Ovary (tissue), 9 donors: ENCODE data around the gene PCSK2. TPM values are rescaled to one million over a fixed set of nuclear protein-coding genes. Genes with fewer than 3 reads are reported as not detected.

ENCODE experiments used
- DNase-seq, 5 donors: peaks; one replicate each; pipeline ENCODE4 v3.0.0-alpha.2; 2019 to 2020
- H3K27ac ChIP-seq, 2 donors: fragments of 200-600 bp; one replicate each; pipeline versions ENCODE4 v1.5.1 to v1.8.0; 2019 to 2022
- H3K27me3 ChIP-seq: fragments of 200-600 bp; one replicate; pipeline ENCODE4 v1.8.0; 2022
- H3K36me3 ChIP-seq: fragments of 200-600 bp; sonication (generic); one replicate; pipeline ENCODE4 v1.5.1; 2019
- H3K4me1 ChIP-seq: one replicate; pipeline ENCODE4 v1.8.1; 2013; ENCODE audit warnings: mild to moderate bottlenecking, moderate library complexity; ENCODE audit not compliant: insufficient read depth
- H3K4me3 ChIP-seq: fragments of 200-600 bp; sonication (generic); one replicate; pipeline ENCODE4 v1.5.1; 2017
- H3K9me3 ChIP-seq, 2 donors: fragments of 200-600 bp in 1 of 2; sonication (generic) in 1 of 2; one replicate each; pipeline versions ENCODE4 v1.5.1 to v1.8.1; 2013 to 2019; ENCODE audit warnings: mild to moderate bottlenecking in 1 of 2, moderate library complexity in 1 of 2
- EP300 ChIP-seq: sonication (generic); formaldehyde crosslinking; IDR thresholded peaks from one replicate; pipeline ENCODE4 v1.6.1; 2017; ENCODE audit warnings: antibody characterized with exemption
- POLR2A ChIP-seq: fragments of 450-650 bp; IDR thresholded peaks from one replicate; pipeline ENCODE4 v1.6.1; 2017; ENCODE audit warnings: antibody characterized with exemption, mild to moderate bottlenecking, moderate library complexity
- WGBS, 3 donors: extraction: QIAGEN DNeasy Blood & Tissue Kit in 1 of 3; methylation state at CpG; one replicate each; pipeline versions ENCODE4 v1.1.5 to v1.1.7; 2013 to 2017; 5-methylcytosine and 5-hydroxymethylcytosine counted together
- intact Hi-C, 4 donors: fragments of 100-400 bp; cut with DNase I; formaldehyde crosslinking; loops; one replicate each; pipeline versions ENCODE4 v1.11.0 to v1.15.1; 2022 to 2023
- polyA plus RNA-seq, 2 donors: library from polyadenylated mRNA; stranded (reverse); fragments of 200-250 nt in 1 of 2; fragments of 350-450 nt in 1 of 2; fragmentation: Illumina TruSeq in 1 of 2; extraction: RNeasy Lipid Tissue Mini Kit (QIAGEN cat#74804) in 1 of 2; gene quantifications; one replicate each; pipeline ENCODE4 v1.2.3, GENCODE V29; 2013 to 2014
- total RNA-seq, 7 donors: library from RNA; depleted of rRNA in 2 of 7; stranded (reverse); fragments of >200 nt in 2 of 7; fragmentation: NEBNext Ultra II Directional in 3 of 7; extraction: Animal tissue kit (Norgen Biotek cat#: 25700) in 3 of 7; gene quantifications; one replicate each; pipeline versions ENCODE4 v1.1.0 to v1.2.4, GENCODE V29; 2016 to 2023
- TF ChIP-seq, protein P1 (sequence below), 3 donors: fragments of 450-650 bp in 2 of 3; fragments of 200-600 bp in 1 of 3; IDR thresholded peaks; one replicate each; pipeline versions ENCODE4 v1.5.1 to v1.8.0; 2016 to 2022; ENCODE audit warnings: antibody characterized with exemption in 3 of 3, mild to moderate bottlenecking in 1 of 3
- donor health status: DM: no; HTN: no; CAD: no; lungs with moderate emphysema.
- donor health status: DM: no; HTN: no; CAD: no.
- donor health status: Bipolar disorder and iron deficiency.
- donor health status: DM: yes; HTN: yes; CAD: no.
- donor health status: DM: no; HTN: no; CAD: no.
- donor health status: DM: yes; HTN: yes; CAD: no.

Gene PCSK2
- total and polyA plus RNA-seq, 9 donors: 3.0 to 27.8 (median 6.7) TPM

DNA sequence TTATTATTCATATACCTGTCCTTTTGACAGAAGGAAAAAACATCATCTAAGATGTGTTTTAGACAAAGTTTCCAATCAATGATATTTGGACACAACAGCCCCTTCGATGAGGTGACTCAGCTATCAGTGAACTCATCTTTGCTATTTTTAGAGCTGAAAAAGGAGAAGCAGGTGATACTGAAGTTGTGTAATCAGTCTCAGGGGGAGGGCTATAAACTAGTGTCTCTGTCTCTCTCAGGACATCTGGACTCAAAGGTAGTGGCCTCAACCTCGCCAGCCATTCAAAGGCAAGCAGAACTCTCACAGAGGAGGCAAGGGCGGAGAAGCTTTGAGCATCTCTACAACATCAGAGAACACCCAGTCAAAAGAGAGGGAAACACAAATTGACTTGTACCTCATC lies 168.9 kb downstream of the PCSK2 start:
- H3K9me3 ChIP-seq: no peaks in the 10 kb centered on the region
- intact Hi-C loops: no loop called here
- H3K27me3 ChIP-seq: no peaks in the 10 kb centered on the region
- no peak overlapping the region for H3K27ac ChIP-seq
- H3K36me3 ChIP-seq: no peaks in the 10 kb centered on the region
- no peak overlapping the region for H3K4me3 ChIP-seq
- H3K4me1 ChIP-seq: no peaks in the 10 kb centered on the region
- DNase-seq: no peak
- WGBS, 3 donors: 84 to 91% (median 86%) methylated on average over 3 of the region's 3 CpGs
- TF ChIP-seq, protein P1, sequence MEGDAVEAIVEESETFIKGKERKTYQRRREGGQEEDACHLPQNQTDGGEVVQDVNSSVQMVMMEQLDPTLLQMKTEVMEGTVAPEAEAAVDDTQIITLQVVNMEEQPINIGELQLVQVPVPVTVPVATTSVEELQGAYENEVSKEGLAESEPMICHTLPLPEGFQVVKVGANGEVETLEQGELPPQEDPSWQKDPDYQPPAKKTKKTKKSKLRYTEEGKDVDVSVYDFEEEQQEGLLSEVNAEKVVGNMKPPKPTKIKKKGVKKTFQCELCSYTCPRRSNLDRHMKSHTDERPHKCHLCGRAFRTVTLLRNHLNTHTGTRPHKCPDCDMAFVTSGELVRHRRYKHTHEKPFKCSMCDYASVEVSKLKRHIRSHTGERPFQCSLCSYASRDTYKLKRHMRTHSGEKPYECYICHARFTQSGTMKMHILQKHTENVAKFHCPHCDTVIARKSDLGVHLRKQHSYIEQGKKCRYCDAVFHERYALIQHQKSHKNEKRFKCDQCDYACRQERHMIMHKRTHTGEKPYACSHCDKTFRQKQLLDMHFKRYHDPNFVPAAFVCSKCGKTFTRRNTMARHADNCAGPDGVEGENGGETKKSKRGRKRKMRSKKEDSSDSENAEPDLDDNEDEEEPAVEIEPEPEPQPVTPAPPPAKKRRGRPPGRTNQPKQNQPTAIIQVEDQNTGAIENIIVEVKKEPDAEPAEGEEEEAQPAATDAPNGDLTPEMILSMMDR (IDR thresholded peaks at IDR 0.05): no peak

DNA sequence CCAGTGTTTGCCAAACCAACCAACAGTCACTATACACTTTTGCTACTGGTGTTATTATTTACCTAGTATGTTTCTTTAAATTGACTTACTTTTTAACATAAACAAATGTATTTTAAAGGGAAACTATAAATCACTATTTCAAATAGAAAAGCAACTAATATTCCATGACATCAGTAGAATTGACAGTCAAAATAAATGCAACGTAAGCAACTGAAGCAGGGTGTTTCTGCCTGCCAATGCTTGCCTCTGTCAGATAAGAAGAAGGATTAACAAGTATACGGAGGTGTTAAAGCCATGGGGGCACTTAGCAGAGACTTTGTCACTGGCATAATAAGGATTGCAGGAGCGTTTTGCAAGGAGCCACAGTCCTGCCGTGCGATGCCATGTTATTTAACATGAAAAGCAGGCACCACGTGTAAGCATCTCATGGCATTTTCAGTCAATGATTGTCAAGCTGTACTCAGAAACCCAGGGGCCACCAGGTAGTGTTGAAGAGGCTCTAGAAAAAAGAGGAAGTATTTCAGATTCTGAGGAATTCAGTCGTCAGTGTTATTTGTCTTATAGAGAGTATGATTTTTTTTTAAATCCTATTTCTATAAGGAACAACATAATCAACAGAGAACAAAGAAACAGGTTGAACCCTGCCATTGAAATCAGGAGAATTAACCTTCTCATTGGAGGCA lies 172.6 kb downstream of the PCSK2 start:
- Histone ChIP-seq H3K27me3 (no peaks in the 10 kb centered on the region), H3K4me1 (no peaks in the 10 kb centered on the region), H3K36me3 (no peaks in the 10 kb centered on the region), H3K9me3 (no peaks in the 10 kb centered on the region), H3K4me3 (no peak overlapping the region), H3K27ac (no peak overlapping the region)
- intact Hi-C loops: no loop called here
- no peak for DNase-seq
- 57 to 69% (median 61%) methylated on average over 7 of the region's 7 CpGs for WGBS, 3 donors
- TF ChIP-seq POLR2A (no peak), EP300 (no peak)
- TF ChIP-seq, protein P1 (IDR thresholded peaks at IDR 0.05): no peak

DNA sequence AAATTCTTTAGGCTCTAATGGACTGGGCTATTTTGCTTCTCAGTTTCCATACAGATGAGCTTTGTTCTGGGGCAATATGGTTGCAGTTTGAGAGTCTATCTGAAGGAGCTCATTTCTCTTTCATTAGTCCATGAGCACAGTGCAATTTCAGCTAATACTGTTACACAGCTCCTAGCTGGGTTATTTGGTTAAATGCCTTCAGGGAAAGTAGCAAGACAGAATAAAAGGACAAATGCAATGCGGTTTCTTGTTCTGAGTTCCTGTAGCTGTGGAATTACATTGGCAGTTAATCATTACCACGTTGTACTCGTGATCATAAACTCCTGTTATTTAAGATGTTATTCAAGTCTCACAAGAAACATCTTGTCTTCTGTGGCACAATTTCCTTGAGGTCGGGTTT lies 176.6 kb downstream of the PCSK2 start:
- no peak for DNase-seq
- H3K36me3 ChIP-seq: no peaks in the 10 kb centered on the region
- WGBS, 3 donors: 80 to 87% (median 81%) methylated on average over 4 of the region's 4 CpGs
- no peaks in the 10 kb centered on the region for H3K9me3 ChIP-seq
- H3K4me1 ChIP-seq: no peaks in the 10 kb centered on the region
- TF ChIP-seq POLR2A: no peak
- no peak for TF ChIP-seq EP300
- TF ChIP-seq, protein P1 (IDR thresholded peaks at IDR 0.05): no peak
- intact Hi-C loops: no loop called here
- H3K27ac ChIP-seq: no peak overlapping the region
- no peak overlapping the region for H3K4me3 ChIP-seq
- no peaks in the 10 kb centered on the region for H3K27me3 ChIP-seq

DNA sequence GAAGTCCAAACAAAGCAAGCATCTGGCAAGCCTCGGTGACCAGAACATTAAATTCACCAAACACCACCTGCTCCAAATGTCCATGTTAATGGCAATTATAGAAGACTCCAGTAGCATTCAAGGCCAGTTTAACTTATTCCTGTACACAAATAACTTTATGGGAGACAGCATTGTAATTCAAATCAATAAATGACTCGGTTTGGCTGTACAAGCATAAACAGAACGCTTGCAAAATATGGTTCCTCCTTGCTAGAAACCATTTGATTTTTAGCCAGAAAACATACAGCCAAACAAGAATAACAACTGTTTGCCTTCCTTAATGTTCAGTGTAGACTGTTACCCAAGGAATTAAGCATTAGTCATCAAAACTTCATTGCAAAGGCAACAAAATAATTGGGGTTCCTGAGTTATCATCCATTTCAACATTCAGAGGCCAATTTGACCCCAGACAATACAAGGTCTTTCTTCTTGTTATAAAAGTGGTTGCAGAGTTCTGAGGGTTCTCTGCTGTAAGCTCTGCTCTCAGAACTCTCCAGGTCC lies 179.3 kb downstream of the PCSK2 start:
- Histone ChIP-seq H3K27me3 (no peaks in the 10 kb centered on the region), H3K4me3 (no peak overlapping the region), H3K27ac (no peak overlapping the region), H3K9me3 (no peaks in the 10 kb centered on the region), H3K4me1 (no peaks in the 10 kb centered on the region), H3K36me3 (no peaks in the 10 kb centered on the region)
- TF ChIP-seq POLR2A: no peak
- no peak for TF ChIP-seq EP300
- TF ChIP-seq, protein P1 (IDR thresholded peaks at IDR 0.05): no peak
- no peak for DNase-seq
- intact Hi-C loops: no loop called here
- WGBS, 3 donors: 9 to 20% (median 12%) methylated on average over 3 of the region's 3 CpGs
